Pancreas (tissue), 10 donors: Measurements from ENCODE around the gene NKAPL. TPM values are rescaled to one million over a fixed set of nuclear protein-coding genes. Genes with fewer than 3 reads are reported as not detected.

ENCODE experiments used
- ATAC-seq, 4 donors: fragments of 200-7000 bp; cut with Tn5 transposase; one replicate each; pipeline versions ENCODE4 v1.8.0 to v1.9.1; 2020; ENCODE audit warnings: mild to moderate bottlenecking in 4 of 4, moderate library complexity in 4 of 4
- DNase-seq, 6 donors: peaks; one replicate each; pipeline ENCODE4 v3.0.0-alpha.2; 2020
- FAIRE-seq: peaks from 2 replicates; lab custom pipeline; 2012; peaks lifted over from hg19 to GRCh38; lab: Jason Lieb, UNC
- H3K27ac ChIP-seq, 4 donors: fragments of 200-600 bp; sonication (generic); 1 replicate in 3 of 4; 2 replicates in 1 of 4; pipeline versions ENCODE4 v1.5.0 to v1.8.0; 2020
- H3K27me3 ChIP-seq, 4 donors: fragments of 200-600 bp; one replicate each; pipeline ENCODE4 v1.8.0; 2021
- H3K36me3 ChIP-seq, 3 donors: fragments of 200-600 bp; sonication (generic) in 1 of 3; one replicate each; pipeline versions ENCODE4 v1.5.0 to v1.8.0; 2020 to 2021
- H3K4me1 ChIP-seq, 3 donors: fragments of 200-600 bp; one replicate each; pipeline ENCODE4 v1.8.0; 2021
- H3K4me3 ChIP-seq, 4 donors: fragments of 200-600 bp; sonication (generic) in 2 of 4; one replicate each; pipeline versions ENCODE4 v1.5.0 to v1.8.0; 2020 to 2021
- H3K9me3 ChIP-seq, 4 donors: fragments of 200-600 bp; one replicate each; pipeline ENCODE4 v1.8.0; 2021
- WGBS, 2 donors: extraction: QIAGEN DNeasy Blood & Tissue Kit; methylation state at CpG; one replicate each; pipeline ENCODE4 v1.1.7; 2013; 5-methylcytosine and 5-hydroxymethylcytosine counted together
- intact Hi-C, 3 donors: fragments of 100-400 bp; cut with DNase I; formaldehyde crosslinking; loops; one replicate each; pipeline versions ENCODE4 v1.11.1 to v1.14.2; 2022
- polyA plus RNA-seq, 2 donors: library from polyadenylated mRNA; stranded (reverse); fragments of 200-250 nt; gene quantifications; one replicate each; pipeline ENCODE4 v1.2.3, GENCODE V29; 2013
- total RNA-seq, 6 donors: library from RNA; stranded (reverse); fragmentation: NEBNext Ultra II Directional in 4 of 6; extraction: Animal tissue kit (Norgen Biotek cat#: 25700) in 4 of 6; gene quantifications; one replicate each; pipeline versions ENCODE4 v1.2.1 to v1.2.4, GENCODE V29; 2021 to 2023
- TF ChIP-seq, protein P1 (sequence below), 4 donors: fragments of 200-600 bp; sonication (generic) in 3 of 4; IDR thresholded peaks; one replicate each; pipeline versions ENCODE4 v1.5.0 to v1.8.0; 2021; ENCODE audit warnings: antibody characterized with exemption in 4 of 4
- donor health status: healthy with polysubstance abuse.
- donor health status: DM: no; HTN: no; CAD: no; lungs with moderate emphysema.
- donor health status: DM: no; HTN: no; CAD: no.
- donor health status: control.
- donor health status: control.
- donor health status: Bipolar disorder and iron deficiency.
- donor health status: DM: yes; HTN: yes; CAD: no.
- donor health status: DM: no; HTN: no; CAD: no.
- donor health status: DM: no; HTN: no; CAD: no.
- donor health status: DM: yes; HTN: yes; CAD: no.

Gene NKAPL
- total and polyA plus RNA-seq, 8 donors: 0.28 to 1.5 (median 0.72) TPM

DNA sequence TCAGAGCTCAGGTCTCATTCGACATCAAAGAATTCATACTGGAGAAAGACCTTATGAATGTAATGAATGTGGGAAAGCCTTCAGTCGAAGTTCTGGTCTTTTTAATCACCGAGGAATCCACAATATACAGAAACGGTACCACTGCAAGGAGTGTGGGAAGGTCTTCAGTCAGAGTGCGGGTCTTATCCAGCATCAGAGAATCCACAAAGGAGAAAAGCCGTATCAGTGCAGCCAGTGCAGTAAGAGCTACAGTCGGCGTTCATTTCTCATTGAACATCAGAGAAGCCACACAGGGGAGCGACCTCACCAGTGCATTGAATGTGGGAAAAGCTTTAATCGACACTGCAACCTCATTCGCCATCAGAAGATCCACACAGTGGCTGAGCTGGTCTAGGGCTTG is 26.3 kb upstream of the NKAPL start:
- DNase-seq: no peak
- intact Hi-C loops: loop anchor here in 1 of 3 donors (10.0 kb wide), 1 partner anchor 332 kb away; no protein-coding TSS in a partner anchor
- TF ChIP-seq, protein P1, sequence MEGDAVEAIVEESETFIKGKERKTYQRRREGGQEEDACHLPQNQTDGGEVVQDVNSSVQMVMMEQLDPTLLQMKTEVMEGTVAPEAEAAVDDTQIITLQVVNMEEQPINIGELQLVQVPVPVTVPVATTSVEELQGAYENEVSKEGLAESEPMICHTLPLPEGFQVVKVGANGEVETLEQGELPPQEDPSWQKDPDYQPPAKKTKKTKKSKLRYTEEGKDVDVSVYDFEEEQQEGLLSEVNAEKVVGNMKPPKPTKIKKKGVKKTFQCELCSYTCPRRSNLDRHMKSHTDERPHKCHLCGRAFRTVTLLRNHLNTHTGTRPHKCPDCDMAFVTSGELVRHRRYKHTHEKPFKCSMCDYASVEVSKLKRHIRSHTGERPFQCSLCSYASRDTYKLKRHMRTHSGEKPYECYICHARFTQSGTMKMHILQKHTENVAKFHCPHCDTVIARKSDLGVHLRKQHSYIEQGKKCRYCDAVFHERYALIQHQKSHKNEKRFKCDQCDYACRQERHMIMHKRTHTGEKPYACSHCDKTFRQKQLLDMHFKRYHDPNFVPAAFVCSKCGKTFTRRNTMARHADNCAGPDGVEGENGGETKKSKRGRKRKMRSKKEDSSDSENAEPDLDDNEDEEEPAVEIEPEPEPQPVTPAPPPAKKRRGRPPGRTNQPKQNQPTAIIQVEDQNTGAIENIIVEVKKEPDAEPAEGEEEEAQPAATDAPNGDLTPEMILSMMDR (IDR thresholded peaks at IDR 0.05): no peak
- FAIRE-seq: no peak
- Histone ChIP-seq H3K27me3 (no peaks in the 10 kb centered on the region), H3K27ac (no peak overlapping the region), H3K36me3 (peaks cover 0 to 22% (median 10%) of the 10 kb centered on the region in 3 donors), H3K4me1 (no peaks in the 10 kb centered on the region), H3K9me3 (no peaks in the 10 kb centered on the region), H3K4me3 (no peak overlapping the region)
- ATAC-seq: no peak
- WGBS, 2 donors: 96 to 97% methylated on average over 11 of the region's 11 CpGs

DNA sequence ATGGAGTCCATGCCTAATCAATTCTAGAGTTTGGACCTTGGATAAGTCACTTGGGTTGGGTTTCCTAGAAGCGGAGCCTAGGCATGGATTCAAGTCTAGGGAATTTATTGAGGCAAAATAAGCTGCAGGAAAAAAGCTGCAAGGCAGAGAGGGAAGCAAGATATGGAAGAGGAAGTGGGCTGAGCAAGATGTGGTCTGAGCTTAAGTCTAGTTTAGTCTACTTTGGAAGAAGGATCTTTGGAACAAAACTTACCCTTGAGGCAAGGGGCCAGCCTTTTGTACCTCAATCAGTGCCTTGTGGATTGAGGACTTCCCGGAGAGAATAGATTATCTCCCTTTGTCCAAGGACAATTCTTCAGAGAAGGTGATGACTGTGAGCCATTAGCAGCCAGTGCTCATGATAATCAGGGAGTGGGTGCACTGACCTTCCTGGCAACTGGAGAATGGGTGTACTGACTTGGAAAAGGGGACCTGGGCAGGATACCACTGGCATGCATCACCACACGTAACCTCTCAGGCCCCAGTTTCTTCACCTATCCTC is 23.1 kb upstream of the NKAPL start:
- Histone ChIP-seq H3K36me3 (peaks cover 0 to 8% (median 3%) of the 10 kb centered on the region in 3 donors), H3K27me3 (no peaks in the 10 kb centered on the region), H3K4me1 (no peaks in the 10 kb centered on the region), H3K4me3 (no peak overlapping the region), H3K9me3 (no peaks in the 10 kb centered on the region), H3K27ac (no peak overlapping the region)
- DNase-seq: no peak
- FAIRE-seq: no peak
- ATAC-seq: no peak
- WGBS, 2 donors: 77 to 78% methylated on average over 3 of the region's 3 CpGs
- intact Hi-C loops: loop anchor here in 1 of 3 donors (10.0 kb wide), 1 partner anchor 329 kb away; no protein-coding TSS in a partner anchor
- TF ChIP-seq, protein P1 (IDR thresholded peaks at IDR 0.05): no peak

DNA sequence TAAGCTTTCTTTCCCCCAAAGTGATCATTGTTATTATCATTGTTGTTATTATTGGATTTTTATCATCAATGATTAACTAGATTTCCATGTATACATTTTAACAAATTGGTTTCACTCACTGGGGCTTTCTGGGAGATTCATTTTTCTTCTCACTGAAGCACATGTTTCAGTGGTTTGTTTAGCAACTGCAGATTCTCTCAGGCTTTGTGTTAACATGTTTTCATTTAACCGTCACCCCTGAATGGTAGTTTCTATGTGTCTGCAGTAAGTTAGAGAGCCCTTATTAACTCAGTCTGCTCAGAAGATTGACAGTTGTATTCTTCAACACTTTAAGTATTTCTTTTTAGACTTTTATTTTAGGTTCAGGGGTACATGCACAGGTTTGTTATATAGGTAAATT is 19.5 kb upstream of the NKAPL start:
- DNase-seq (no peak), ATAC-seq (no peak), FAIRE-seq (no peak)
- no peak overlapping the region for H3K4me3 ChIP-seq
- H3K36me3 ChIP-seq: peaks cover 0 to 4% (median 0%) of the 10 kb centered on the region in 3 donors
- WGBS, 2 donors: 59 to 63% methylated on average over 1 of the region's 1 CpG
- no peaks in the 10 kb centered on the region for H3K27me3 ChIP-seq
- intact Hi-C loops: loop anchor here in 1 of 3 donors (10.0 kb wide), 1 partner anchor 325 kb away; no protein-coding TSS in a partner anchor
- TF ChIP-seq, protein P1 (IDR thresholded peaks at IDR 0.05): no peak
- H3K4me1 ChIP-seq: no peaks in the 10 kb centered on the region
- no peaks in the 10 kb centered on the region for H3K9me3 ChIP-seq
- no peak overlapping the region for H3K27ac ChIP-seq

DNA sequence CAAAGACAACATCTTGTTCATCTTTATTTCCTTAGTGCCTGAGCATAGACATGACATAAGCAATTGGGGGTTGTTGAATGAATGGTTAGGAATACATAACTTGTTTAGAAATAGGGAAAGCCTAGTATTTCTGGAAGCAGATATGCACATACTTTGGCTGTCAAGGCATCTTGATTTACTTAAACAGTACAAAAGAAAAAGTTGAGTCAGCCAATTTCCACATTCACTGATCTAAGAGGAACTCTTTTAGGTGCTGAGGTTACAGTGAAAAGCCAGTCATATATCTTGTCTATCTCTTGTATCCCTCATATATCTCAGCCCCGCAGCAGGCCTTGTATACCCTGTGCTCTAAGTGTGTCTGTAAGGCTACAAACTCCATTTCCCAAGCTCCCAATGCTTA is 18.6 kb upstream of the NKAPL start:
- Histone ChIP-seq H3K9me3 (no peaks in the 10 kb centered on the region), H3K27me3 (no peaks in the 10 kb centered on the region), H3K4me3 (no peak overlapping the region), H3K4me1 (no peaks in the 10 kb centered on the region), H3K36me3 (peaks cover 0 to 7% (median 4%) of the 10 kb centered on the region in 3 donors), H3K27ac (no peak overlapping the region)
- WGBS, 2 donors: 94% methylated on average over 1 of the region's 1 CpG
- intact Hi-C loops: no loop called here
- DNase-seq (no peak), ATAC-seq (no peak), FAIRE-seq (no peak)
- TF ChIP-seq, protein P1 (IDR thresholded peaks at IDR 0.05): no peak

DNA sequence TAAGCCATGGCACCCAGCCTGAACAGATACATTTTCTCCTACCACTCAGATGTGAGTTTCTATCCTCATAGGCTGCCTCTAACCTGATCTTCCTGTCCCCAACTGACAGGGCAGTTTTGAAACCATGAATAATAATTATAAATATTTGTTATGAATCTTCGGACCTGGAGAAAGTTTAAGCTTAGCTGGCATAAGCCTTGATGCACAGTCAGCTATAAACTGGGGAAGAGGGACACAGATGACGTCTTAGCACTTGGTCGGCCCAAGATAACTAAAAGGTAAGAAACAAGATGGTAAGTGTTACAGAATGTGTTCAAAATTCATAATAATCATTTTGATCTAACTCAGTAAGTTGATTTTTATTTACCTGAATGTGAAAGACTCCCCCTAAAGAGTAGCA is 15.2 kb upstream of the NKAPL start:
- peaks cover 0 to 16% (median 4%) of the 10 kb centered on the region in 3 donors for H3K36me3 ChIP-seq
- WGBS, 2 donors: 88 to 98% methylated on average over 3 of the region's 3 CpGs
- ATAC-seq: no peak

More for the DNA sequence above, 15.2 kb upstream of the NKAPL start:
- Histone ChIP-seq H3K27ac (no peak overlapping the region), H3K27me3 (no peaks in the 10 kb centered on the region), H3K4me1 (no peaks in the 10 kb centered on the region), H3K4me3 (no peak overlapping the region), H3K9me3 (no peaks in the 10 kb centered on the region)
- no peak for DNase-seq
- TF ChIP-seq, protein P1 (IDR thresholded peaks at IDR 0.05): no peak
- intact Hi-C loops: no loop called here
- no peak for FAIRE-seq
